ENCODE results near the gene ZMYND10. TPM values are rescaled to one million over a fixed set of nuclear protein-coding genes. Genes with fewer than 3 reads are reported as not detected.
A peak's percentile ranks its signal among the peaks of the same experiment; 100 is the strongest.

ZMYND10 gene
- polyA plus RNA-seq, 1 experiment = 0.87 TPM

DNA sequence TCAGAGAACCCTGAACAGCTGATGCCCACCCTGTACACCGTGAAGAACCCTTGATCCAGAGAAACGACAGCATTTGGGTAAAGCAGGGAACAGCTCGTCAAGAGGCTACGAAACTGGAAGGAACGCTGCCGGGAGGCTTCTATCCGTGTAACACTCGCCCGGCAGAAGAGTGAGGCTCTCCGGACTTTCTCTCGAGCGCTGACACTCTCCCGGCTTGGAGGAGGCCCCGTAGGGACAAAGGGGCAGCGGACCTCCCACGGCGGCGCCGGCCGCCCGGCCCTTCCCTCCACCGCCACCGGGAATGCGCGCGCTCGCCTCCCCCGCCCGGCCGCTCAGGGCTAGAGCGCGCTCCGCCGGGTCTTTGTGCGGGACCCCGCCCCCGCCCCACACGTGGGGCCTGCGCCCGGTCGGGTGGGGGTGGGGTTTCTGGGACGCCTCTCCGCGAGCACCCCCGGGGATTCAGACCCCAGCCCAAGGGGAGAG lies 24.6 kb downstream of the ZMYND10 start:
- no peaks in the 10 kb centered on the region for H3K27me3 ChIP-seq (ENCODE audit: control insufficient read depth, insufficient read depth, low read length)
- no peak for DNase-seq (ENCODE audit: low read depth, low spot score)
- H3K4me3 ChIP-seq (ENCODE audit: low read depth, low read length) = peak overlapping the region; percentile 83
- CTCF ChIA-PET = interaction anchor here (0.6 to 1.1 kb wide), 9 partner anchors 10 to 222 kb away, joined by 3 to 5 read pairs (median 3); no protein-coding TSS in a partner anchor
- peak overlapping the region; percentile 40 for H3K27ac ChIP-seq (ENCODE audit: low read depth, low read length)
- POLR2A ChIA-PET = interaction anchor here (0.6 to 1.0 kb wide), 3 partner anchors 20 to 58 kb away, joined by 3 to 9 read pairs (median 3); partner anchors contain the start of genes HYAL3, NAA80 and RASSF1
- no peaks in the 10 kb centered on the region; the same call in 1 of the 2 replicates for H3K9me3 ChIP-seq (ENCODE audit: control insufficient read depth, insufficient read depth, low read length)
- TF ChIP-seq, protein P1, sequence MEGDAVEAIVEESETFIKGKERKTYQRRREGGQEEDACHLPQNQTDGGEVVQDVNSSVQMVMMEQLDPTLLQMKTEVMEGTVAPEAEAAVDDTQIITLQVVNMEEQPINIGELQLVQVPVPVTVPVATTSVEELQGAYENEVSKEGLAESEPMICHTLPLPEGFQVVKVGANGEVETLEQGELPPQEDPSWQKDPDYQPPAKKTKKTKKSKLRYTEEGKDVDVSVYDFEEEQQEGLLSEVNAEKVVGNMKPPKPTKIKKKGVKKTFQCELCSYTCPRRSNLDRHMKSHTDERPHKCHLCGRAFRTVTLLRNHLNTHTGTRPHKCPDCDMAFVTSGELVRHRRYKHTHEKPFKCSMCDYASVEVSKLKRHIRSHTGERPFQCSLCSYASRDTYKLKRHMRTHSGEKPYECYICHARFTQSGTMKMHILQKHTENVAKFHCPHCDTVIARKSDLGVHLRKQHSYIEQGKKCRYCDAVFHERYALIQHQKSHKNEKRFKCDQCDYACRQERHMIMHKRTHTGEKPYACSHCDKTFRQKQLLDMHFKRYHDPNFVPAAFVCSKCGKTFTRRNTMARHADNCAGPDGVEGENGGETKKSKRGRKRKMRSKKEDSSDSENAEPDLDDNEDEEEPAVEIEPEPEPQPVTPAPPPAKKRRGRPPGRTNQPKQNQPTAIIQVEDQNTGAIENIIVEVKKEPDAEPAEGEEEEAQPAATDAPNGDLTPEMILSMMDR (IDR thresholded peaks at IDR 0.05; ENCODE audit: low read depth, low read length) = no peak

DNA sequence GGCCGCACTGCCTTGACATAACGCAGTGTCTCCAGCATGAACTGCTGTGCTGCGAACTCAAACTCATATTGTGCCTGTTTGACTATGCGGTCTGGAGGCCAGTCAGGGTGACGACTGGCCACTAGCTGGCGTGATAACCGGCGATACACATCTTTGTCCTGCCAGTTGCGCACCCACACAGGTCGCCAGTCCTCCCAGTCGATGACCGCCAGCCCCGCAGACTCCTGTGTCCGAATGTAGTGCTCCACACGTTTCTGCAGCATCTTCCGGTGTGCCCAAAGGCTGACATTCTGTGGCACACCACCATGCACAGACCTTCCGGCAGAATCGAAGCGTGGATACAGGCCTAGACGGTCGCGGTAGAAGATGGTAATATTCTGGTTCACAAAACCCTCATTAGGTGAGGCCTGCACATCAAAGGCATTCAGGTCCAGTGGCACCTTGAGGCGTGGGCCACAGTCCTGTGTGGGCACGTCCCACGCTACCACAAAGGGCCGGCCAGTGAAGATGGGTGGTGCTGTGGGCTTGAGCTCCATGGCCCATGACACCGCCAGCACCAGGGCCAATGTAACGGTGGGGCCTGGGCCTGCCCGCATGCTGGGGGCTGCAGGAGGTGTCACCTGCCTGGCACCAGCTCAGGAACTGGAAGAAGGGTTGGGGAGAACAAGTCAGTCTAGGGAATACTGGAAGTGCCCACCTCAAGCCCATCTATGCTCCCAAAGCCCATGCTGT lies 25.5 kb downstream of the ZMYND10 start:
- TF ChIP-seq, protein P1 (IDR thresholded peaks at IDR 0.05; ENCODE audit: low read depth, low read length) = no peak
- no peaks in the 10 kb centered on the region for H3K27me3 ChIP-seq (ENCODE audit: control insufficient read depth, insufficient read depth, low read length)
- ChIA-PET POLR2A (interaction anchor here (1.0 kb wide), 1 partner anchor 21 kb away, joined by 3 read pairs; the partner anchor contains the start of genes HYAL3 and NAA80), CTCF (interaction anchor here (1.0 to 1.1 kb wide), 2 partner anchors 60 to 222 kb away, joined by 3 read pairs; no protein-coding TSS in a partner anchor)
- no peak for DNase-seq (ENCODE audit: low read depth, low spot score)
- H3K27ac ChIP-seq (ENCODE audit: low read depth, low read length) = peak overlapping the region; percentile 40
- H3K4me3 ChIP-seq (ENCODE audit: low read depth, low read length) = peak overlapping the region; percentile 83
- H3K9me3 ChIP-seq (ENCODE audit: control insufficient read depth, insufficient read depth, low read length) = no peaks in the 10 kb centered on the region; the same call in 1 of the 2 replicates

DNA sequence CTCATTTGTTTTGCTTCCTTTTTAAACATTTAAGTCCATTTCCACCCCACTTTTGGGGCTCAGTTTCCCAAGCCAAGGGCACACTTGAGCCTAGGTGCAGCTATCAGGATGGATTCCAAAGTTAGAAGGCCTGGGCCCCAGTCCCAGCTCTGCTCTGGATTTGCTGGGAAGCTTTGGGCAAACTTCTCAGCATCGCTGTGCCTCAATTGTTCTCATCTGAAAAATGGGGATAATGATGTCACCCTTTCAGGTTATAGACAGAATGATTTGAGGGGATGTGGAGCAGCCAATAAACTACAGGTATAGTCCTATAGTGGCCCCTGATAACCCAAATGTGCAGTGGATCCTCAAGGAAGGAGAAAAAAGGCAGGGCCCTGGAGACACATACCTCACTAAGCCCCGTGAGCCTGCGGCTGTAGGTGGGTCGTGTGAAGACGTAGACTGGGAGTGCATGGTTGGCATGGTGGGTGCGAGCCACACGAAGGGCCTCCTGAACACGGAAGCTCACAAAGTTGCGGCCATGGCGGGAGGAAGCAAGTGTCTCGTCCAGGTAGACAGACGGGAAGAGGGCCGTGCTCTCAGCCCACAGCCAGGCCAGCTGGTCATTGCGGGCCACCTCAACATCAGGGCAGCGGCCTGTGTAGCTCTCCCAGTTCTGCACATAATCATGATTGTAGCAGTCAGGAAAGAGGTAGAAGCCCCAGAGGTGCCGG lies 26.2 kb downstream of the ZMYND10 start:
- POLR2A ChIA-PET = no interaction called here
- no peaks in the 10 kb centered on the region; the same call in 1 of the 2 replicates for H3K9me3 ChIP-seq (ENCODE audit: control insufficient read depth, insufficient read depth, low read length)
- no peaks in the 10 kb centered on the region for H3K27me3 ChIP-seq (ENCODE audit: control insufficient read depth, insufficient read depth, low read length)
- CTCF ChIA-PET = no interaction called here
- DNase-seq (ENCODE audit: low read depth, low spot score) = no peak
- no peak overlapping the region for H3K4me3 ChIP-seq (ENCODE audit: low read depth, low read length)
- H3K27ac ChIP-seq (ENCODE audit: low read depth, low read length) = no peak overlapping the region
- TF ChIP-seq, protein P1 (IDR thresholded peaks at IDR 0.05; ENCODE audit: low read depth, low read length) = no peak

DNA sequence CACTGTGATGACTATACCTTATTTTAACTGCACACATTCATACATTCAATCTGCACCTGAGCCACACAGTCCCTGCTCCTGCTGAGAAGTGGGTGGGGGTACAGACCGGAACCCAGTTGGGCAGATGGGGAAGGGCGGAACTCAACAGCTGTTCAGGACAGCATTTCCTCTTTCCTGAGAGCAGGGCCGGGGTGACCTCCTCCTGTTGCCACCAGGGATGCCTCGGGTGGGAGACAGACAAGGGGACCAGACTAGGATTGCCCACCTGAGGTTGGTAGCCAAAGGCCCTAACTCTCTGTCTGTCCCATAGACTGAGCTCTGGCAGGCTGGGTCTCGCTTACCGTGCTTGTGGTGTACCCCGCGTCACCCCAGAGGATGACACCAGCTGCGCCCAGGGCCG lies 26.9 kb downstream of the ZMYND10 start:
- Histone ChIP-seq H3K27ac (ENCODE audit: low read depth, low read length) (no peak overlapping the region), H3K9me3 (ENCODE audit: control insufficient read depth, insufficient read depth, low read length) (no peaks in the 10 kb centered on the region; the same call in 1 of the 2 replicates), H3K27me3 (ENCODE audit: control insufficient read depth, insufficient read depth, low read length) (no peaks in the 10 kb centered on the region), H3K4me3 (ENCODE audit: low read depth, low read length) (no peak overlapping the region)
- TF ChIP-seq, protein P1 (IDR thresholded peaks at IDR 0.05; ENCODE audit: low read depth, low read length) = no peak
- DNase-seq (ENCODE audit: low read depth, low spot score) = no peak
- POLR2A ChIA-PET = no interaction called here
- CTCF ChIA-PET = no interaction called here
